SH-SY5Y (cell line): ENCODE data around the gene ANKRD12.

Source experiments
- GATA2 ChIP-seq: IDR thresholded peaks from 2 replicates; pipeline ENCODE4 v1.6.1; 2011; ENCODE audit warnings: mild to moderate bottlenecking, low read depth, low read length
- GATA3 ChIP-seq: IDR thresholded peaks from 2 replicates; pipeline ENCODE4 v1.6.1; 2011; ENCODE audit warnings: low read depth, mild to moderate bottlenecking, low read length, moderate library complexity

Gene ANKRD12

GRCh38 chr18:9260388-9261380, 124.1 kb downstream of the ANKRD12 start:
- TF ChIP-seq GATA2: no peak

DNA sequence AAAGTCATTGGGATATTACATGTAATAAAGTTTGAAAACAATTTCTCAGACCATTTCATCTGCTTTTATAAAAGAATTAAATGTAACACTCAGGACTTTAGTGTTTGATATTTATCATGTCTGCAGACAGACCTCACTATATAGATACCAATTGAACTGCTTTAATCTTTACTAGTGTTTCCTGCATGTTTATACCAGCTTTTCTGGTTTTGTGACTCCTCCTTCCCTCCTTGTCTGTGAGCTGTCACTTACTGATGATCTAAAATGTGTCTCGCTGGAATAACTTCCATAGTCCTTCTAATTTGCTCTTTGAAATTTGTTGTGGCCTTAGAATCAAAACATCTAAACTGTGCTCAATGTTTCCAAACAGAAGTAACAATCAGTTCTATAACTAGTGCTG, 126.7 kb downstream of the ANKRD12 start:
- TF ChIP-seq GATA2 (no peak), GATA3 (no peak)

DNA sequence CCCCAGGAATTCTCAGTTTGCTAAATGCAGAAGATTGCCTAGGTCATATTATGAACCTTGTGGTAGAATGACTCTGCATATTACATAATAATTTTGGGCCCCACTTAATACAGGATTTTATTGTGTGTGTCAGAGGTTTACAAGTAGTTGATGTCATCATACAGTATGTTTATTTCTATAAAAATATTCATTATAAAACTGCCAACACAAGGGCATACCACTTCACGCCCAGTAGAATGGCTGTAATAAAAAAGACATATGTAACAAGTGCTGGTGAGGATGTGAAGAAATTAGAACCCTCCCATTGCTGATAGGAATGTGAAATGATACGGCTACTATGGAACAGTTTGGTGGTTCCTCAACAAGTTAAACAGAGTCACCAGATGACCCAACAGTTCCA, 136.6 kb downstream of the ANKRD12 start:
- TF ChIP-seq GATA3 (no peak), GATA2 (no peak)

GRCh38 chr18:9275890-9276289, 139.3 kb downstream of the ANKRD12 start:
- TF ChIP-seq GATA2 (no peak), GATA3 (no peak)

- TF ChIP-seq GATA3: no peak
- TF ChIP-seq GATA2: no peak
Observed at GRCh38 chr18:9278028-9278427, 141.4 kb downstream of the ANKRD12 start.

DNA sequence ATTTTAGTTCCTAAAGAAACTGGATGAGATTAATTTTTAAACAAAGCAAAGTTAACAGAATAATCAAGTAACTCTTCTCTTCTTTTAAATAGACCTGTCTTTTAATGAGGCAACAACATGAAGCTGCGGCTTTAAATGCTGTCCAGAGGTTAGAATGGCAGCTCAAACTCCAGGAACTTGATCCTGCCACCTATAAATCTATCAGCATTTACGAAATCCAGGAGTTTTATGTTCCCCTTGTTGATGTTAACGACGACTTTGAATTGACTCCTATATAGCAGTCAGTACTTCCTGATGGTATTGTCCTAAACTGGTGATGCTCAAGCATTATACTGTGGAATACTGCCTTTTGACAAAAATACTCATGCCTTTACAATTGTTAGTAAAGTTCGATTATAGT, 144.3 kb downstream of the ANKRD12 start:
- TF ChIP-seq GATA2 (no peak), GATA3 (no peak)

DNA sequence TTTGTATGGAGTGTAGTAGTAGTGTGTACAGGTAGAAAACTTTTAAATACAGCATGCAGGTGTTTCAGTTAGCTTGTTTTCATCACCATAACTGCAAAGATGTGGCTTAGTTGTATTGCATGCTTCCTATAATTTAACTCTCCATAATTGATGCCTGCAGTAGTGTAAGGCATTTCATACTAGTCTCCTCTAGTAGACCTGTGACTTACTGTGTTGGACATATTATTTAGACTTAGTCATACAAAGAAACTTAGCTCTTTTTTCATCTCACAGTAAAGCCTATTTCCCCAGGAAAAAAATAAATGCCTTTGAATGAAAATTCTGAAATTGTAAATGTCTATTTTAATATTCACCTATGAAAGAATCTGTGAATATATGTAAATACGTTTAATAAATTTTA, 145.2 kb downstream of the ANKRD12 start:
- TF ChIP-seq GATA3 (no peak), GATA2 (no peak)

GRCh38 chr18:9283791-9284190, 147.2 kb downstream of the ANKRD12 start:
- no peak for TF ChIP-seq GATA2
- no peak for TF ChIP-seq GATA3

DNA sequence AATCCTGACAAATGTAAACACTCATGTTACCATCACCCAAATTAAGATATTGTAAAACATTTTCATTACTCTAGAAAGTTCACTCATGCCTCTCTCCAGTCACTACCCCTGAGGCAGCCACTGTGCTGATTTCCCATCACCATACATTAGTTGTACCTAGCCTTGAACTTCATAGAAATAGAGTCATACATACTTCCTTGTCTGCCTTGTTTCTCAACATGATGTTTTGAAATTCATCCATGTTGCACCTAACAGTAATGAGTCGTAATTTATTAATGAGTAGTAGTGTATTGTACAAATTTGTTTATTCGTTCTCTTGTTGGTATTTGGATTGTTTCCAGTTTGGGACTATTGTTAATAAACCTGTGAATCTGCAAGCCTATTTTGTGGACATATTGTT, 149.0 kb downstream of the ANKRD12 start:
- TF ChIP-seq GATA3 (no peak), GATA2 (no peak)

- TF ChIP-seq GATA2 (no peak), GATA3 (no peak)
Observed at GRCh38 chr18:9287036-9287435, 150.5 kb downstream of the ANKRD12 start.

- TF ChIP-seq GATA2: no peak
Observed at GRCh38 chr18:9289698-9290097, 153.1 kb downstream of the ANKRD12 start.

DNA sequence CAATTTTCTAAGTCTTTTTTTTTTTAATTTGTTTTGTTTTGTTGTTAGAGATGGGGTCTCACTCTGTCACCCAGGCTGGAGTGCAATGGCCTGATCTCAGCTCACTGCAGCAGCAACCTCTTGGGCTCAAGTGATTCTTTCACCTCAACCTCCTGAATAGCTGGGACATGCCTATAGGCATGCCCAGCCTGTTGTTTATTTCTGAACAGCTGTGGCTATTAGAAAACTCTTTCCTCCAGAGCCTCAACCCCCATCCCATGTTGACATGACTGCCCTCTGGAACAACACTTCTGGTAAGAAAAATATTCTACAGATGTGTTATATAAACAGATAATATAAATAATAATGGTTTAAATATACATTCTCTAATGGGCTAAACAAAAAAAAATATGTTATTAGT, 153.6 kb downstream of the ANKRD12 start:
- TF ChIP-seq GATA3: no peak
- no peak for TF ChIP-seq GATA2

DNA sequence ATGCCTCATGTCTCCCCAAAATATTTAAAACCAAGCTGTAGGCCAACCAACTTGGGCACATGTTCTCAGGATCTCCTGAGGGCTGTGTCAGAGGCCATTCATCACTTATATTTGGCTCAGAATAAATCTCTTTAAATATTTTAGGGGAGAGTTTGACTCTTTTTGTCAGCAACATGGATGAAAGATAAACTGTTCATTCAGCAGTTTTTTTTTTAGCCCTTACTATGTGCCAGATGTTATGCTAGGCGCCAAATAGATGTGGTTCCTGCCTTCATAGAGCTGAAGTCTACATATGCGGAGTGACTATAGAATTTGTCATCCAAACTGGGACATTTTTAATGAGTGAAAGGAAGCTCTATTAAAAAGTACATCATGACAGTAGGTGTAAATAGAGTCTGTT, 155.5 kb downstream of the ANKRD12 start:
- no peak for TF ChIP-seq GATA3
- no peak for TF ChIP-seq GATA2

DNA sequence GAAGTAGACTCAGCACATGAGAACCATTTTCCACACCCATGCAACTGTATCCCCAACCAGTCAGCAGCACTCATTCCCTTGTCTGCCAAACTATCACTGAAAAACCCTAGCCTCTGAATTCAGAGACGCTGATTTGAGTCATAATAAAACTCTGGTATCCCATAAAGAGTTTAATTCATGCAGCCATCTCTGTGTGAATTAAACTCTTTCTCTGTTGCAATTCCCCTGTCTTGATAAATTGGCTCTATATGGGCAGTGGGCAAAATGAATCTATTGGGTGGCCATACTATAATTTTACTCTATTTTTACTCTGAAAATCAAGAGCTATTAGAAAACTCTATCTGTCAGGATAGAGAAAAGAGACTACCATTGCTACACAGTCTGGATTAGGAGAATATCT, 157.4 kb downstream of the ANKRD12 start:
- TF ChIP-seq GATA3 (no peak), GATA2 (no peak)

DNA sequence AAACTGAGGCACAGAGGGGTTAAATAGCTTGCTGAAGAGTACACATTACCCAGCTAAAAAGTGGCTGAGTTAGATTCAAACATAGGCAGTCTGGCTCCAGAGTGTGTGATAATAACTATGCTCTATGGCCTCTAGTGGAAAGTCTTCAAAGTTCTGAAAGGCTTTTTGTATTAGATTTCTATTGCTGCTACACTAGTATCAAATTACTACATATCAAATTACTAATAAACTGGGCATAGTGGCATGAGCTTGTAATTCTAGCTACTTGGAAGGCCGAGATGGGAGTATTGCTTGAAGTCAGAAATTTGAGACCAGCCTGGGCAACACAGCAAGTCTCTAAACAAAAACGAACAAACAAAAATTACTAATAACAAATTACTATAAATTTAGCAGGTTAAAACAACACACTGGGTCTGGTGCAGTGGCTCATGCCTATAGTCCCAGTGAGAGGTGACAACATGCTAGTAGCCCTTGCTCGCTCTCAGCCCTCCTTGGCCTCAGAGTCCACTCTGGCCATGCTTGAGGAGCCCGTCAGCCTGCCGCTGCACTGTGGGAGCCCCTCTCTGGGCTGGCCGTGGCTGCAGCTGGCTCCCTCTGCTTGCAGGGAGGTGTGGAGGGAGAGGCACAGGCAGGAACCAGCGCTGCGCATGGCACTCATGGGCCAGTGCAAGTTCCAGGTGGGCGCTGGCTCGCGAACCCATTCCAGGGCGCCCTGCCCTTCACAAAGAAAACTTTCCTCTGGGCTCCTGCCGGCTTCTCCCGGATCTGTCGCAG, 159.8 kb downstream of the ANKRD12 start:
- TF ChIP-seq GATA2: no peak
- no peak for TF ChIP-seq GATA3
